Urothelium cell line (cell line): Measurements from ENCODE around the gene NCF2.
"Not testable (repeated sequence)": the region's sequence is repeated elsewhere in the genome, so short reads cannot be mapped to it uniquely, and the experiment has no call there.

ENCODE experiments used
- DNase-seq: peaks from one replicate; pipeline ENCODE4 v3.0.0; 2011; ENCODE audit warnings: low spot score, mixed read lengths
- FAIRE-seq: peaks from 2 replicates; lab custom pipeline; 2011; peaks lifted over from hg19 to GRCh38; lab: Jason Lieb, UNC

The NCF2 gene, protein sequence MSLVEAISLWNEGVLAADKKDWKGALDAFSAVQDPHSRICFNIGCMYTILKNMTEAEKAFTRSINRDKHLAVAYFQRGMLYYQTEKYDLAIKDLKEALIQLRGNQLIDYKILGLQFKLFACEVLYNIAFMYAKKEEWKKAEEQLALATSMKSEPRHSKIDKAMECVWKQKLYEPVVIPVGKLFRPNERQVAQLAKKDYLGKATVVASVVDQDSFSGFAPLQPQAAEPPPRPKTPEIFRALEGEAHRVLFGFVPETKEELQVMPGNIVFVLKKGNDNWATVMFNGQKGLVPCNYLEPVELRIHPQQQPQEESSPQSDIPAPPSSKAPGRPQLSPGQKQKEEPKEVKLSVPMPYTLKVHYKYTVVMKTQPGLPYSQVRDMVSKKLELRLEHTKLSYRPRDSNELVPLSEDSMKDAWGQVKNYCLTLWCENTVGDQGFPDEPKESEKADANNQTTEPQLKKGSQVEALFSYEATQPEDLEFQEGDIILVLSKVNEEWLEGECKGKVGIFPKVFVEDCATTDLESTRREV

DNA sequence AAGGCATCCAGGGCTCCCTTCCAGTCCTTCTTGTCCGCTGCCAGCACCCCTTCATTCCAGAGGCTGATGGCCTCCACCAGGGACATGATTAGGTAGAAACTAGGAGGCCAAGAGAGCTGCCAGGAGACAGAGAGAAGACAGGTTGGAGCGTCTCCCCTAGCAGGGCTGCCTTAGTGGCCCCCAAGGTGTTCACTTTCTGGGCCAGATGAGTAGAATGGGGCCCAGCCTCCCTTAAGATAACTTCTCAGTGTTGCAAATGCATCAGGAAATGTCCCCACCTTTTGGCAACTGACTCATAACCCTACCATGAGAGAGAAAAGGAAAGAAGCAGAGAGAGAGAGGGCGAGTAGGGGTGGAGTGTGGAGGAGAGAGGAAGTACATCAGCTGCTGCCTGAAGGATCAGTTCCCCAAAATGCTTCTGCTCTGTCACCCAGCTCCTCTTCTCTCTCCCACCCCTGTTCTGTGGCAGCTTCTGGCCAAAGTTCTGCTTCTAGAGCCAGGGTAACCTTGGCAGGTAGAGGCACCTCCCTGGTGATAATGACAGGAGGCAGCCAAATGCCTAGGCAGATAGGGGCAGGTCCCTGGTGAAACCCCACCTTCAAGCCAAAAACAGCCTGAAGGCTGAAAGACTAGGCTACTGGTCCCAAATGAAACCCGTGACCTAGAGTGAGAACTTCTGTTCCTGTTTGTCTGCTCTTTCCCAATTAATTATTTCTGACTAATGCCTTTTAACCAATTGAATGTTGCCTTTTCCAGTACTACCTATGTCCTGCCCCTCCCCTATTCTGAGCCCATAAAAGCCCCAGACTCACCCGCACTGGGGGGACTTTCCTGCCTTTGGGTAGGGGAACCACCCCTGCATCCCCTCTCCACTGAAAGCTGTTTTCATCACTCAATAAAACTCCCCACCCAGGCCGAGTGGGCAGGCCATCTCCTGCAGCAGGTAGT lies at the start of gene NCF2:
Gene NCF2, minus strand, starts transcription at position 216 of the 948 bp plus-strand sequence. Its CDS starts 130 bp downstream, at position 86.
- DNase-seq, result no peak
- no peak for FAIRE-seq

DNA sequence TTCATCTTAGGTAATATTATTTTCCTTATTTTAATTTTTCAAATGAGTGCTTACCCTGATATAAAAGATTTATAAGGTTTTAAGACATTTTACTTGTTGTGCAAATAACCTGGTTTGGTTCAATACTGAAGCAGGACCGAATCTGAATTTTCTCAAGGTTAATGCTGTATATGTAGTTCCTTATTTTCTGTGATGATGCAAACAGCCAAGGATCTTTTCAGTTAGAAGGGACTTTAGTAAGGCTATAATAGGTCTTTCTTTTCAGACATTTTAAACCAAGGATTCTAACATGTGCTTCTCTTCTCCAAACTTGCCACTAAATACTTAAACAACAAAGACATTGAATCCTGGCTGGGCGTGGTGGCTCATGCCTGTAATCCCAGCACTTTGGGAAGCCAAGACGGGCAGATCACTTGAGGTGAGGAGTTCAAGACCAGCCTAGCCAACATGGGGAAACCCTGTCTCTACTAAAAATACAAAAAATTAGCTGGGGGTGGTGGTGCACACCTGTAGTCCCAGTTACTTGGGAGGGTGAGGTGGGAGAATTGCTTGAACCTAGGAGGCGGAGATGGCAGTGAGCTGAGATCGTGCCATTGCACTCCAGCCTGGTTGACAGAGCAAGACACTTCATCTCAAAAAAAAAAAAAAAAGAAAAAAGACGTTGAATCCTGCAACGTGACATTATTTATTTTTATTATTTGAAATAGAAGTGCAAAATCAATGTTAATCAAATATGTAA lies 48.6 kb upstream of the NCF2 start:
- DNase-seq, result no peak
- no peak for FAIRE-seq

DNA sequence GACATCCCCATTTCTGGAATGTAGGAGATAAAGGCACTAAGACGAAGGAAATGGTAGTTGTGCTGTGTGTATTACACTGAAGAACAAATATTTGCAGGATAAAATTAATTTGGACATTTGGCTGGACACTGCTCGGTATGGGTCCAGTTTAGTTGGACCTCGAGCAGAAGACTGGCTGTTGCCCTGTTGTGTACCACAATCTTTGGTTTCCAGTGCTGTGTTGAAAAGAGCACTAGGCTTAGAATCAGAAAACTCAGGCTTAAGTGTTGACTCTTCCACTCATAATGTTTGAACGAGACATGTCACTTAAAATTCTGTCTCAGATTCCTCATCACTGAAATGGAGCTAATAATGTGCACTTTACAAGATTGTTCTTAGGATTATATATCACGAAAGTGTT lies 46.5 kb upstream of the NCF2 start:
- DNase-seq (no peak), FAIRE-seq (no peak)

DNA sequence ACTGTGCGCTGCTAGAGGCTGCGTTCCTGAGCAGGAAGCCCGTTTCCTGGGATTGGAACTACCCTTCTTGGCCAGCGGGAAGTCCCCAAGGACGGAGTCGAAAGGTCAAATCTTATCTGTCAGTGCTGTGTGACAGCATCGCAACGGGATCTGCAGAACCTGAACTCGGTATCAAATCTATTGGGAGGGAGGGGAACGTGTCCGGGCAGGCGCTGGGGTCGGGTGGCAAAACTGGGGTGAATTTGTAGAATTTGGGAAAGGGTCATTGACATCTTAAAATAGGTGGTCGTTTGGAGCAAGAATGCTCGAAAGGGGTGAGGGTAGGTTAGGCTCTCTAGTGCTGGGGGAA lies 46.0 kb upstream of the NCF2 start:
- no peak for DNase-seq
- no peak for FAIRE-seq

DNA sequence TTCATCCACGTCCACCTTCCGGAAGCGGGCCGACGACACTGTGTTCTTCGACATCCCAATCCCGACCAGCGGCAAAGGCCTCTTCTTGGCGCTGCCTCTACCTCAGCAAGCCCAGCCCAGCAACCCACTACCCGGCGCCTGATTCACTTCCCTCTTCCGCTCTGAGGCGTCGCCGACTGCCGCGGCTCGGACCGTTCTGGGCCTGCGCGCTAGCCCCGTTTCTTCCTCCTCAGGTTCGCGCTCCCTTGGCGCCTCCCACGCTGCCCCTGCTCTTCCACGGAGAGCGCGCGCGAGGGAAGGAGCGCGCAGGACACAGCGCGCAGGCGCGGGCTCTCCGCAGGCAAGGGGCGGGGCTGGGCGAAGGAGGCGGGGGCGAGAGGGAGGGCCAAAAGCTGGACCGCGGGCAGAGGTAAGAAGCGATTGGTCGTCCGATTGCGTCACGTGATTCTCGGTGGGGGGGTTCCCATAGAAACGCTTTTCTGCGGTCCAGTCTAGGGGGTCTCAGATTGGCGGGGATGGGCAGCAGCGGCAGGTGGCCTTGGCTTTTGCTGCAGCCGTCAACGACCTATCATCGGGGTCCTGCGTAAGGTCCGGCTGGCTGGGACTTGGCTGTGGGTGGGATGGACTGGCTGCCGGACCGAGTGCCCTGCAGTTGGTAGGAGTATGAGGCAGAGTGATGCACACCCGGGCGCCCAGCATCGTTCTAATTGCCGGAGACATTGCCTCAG lies 45.5 kb upstream of the NCF2 start, which contains the start of gene ARPC5:
Gene ARPC5, minus strand, starts transcription at position 178 of the 728 bp plus-strand sequence. Its CDS starts 124 bp downstream, at position 54.
- DNase-seq (peak; percentile 96), FAIRE-seq (no peak)

DNA sequence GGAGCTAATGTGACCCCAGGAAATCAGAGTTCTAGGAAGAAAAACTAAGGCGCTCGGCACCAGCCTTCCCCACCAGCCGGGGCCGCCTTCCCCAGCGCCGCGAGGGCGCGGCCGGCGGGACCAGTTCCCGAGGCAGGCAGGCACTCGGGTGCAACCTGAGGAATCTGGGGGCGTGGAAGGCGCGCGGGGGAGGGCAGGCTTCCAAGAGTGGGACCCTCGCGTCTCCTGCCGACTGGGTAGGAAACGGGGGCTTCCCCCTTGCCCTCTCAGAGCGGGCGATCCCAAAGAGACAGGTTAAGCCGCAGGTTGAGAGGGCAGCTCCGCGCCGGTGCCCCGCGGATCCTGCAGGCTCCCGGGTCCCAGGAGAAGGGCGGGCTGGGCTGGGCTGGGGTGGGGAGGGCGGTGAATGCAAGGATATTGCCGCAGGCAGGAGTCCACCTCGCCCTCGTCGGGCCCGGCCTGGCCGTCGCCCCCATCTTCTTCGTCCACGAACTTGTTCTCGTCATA lies 44.9 kb upstream of the NCF2 start:
- DNase-seq, result peak; percentile 48
- no peak for FAIRE-seq

DNA sequence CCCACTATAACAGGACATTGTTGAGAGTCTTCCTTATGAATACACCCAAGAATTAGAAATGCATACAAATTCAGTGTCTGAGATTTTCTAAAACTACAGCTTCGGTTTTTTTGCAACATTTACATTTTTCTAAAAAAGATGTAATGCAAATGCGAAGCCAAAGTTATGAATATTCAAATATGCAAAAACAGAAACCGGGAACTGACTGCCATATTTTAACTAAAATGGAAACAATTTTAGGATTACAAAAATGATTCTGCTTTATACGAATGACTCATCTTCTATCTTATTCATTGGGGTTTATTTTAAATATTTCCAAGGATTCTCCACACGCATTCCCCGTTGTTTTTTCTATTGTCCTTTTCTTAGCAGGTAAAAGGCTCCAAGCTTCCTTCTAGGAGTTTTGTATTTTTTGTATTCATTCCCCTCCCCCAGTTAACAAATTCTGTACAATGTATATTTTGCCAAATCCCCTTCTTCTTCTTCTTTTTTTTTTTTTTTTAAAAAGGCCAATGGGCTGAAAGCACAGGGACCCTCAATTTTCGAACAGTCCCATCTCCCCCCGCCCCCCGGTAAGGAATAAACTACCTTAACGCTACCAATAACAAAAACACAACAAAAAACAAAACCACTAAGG lies 44.3 kb upstream of the NCF2 start:
- no peak for DNase-seq
- FAIRE-seq, result no peak

DNA sequence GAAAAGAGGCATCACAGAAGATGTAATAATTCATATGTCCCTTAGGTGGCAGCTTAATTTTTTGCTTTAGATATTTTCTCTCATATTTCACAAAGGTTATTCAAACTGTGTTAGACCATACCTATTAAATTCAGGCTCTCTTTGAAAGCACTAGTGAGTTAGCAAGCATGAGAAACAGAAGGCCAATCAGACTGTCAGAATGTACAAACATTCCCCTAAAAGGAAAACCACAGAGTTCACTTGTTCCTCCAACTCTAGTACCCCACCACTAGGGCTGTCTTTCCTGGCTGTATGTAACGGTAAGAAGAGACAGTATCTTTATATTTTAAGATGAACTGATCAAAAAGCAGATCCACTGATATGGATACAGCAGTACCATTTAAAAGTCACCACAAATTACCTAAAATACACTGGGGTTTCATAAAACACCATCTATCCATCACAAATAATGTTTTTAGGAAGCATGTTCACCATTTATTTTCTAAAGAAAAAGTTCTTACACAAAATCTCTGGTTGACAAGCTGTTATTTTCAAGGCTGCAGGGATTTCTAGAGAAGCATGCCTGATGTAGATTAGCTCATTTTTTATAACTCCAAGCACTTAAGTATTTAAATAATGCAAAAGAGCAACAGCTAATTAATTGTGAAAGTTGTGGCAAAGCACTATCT lies 43.6 kb upstream of the NCF2 start:
- DNase-seq (peak; percentile 26), FAIRE-seq (no peak)

DNA sequence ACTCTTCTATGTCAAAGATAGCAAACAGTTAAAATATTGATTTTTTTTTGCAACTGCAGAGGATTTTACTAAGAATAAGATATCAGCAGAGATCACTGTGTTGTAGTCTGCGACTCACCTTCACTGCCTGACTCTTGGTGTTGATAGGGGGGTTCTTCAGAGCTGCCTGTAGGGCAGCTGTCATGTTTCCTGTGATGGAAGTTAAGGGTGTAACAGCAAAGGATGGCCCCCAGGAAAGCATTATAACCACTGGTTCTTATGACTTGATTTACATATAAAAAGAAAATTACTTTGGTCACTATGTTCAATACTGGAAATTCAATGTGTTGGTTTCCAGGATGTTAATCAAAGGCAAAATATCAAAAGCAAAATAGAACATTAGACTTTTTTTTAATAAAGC lies 42.7 kb upstream of the NCF2 start:
- DNase-seq, result no peak
- no peak for FAIRE-seq

DNA sequence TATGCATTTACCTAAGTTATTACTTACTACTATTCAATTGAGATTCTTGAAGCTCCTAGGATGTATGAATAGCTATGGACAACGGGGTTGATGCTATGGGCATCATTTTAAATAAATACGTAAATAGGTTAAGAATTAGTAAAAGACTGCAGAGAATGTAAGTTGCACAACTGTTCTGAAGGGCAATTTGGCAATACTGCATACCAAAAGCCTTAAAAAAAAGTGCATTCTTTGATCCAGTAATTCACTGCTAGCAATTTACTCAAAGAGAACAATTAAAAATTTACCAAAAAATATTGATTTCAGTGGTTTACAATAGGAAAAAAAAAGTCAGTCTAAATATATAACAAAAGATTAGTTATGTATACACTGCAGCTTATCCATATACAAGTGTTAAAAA lies 41.9 kb upstream of the NCF2 start:
- DNase-seq (no peak), FAIRE-seq (no peak)

DNA sequence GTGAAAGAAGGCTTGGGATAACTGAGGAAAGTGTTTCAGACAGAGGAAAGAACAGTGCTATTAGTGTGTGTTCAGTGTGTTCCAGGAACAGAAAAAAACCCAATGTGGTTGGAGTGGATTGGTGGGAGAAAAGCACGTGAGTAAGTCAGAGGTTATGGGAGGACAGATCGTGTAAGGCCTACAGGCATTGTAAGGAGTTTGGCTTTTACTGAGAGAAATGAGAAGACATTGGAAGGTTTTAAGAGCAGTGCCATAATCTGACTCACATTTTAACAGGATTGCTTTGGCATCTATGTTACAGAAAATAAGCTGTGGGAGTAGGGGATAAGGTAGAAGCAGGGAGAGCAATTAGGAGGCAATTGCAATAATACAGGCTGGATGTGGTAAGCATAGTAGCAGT lies 40.5 kb upstream of the NCF2 start:
- FAIRE-seq, result no peak
- DNase-seq, result no peak

DNA sequence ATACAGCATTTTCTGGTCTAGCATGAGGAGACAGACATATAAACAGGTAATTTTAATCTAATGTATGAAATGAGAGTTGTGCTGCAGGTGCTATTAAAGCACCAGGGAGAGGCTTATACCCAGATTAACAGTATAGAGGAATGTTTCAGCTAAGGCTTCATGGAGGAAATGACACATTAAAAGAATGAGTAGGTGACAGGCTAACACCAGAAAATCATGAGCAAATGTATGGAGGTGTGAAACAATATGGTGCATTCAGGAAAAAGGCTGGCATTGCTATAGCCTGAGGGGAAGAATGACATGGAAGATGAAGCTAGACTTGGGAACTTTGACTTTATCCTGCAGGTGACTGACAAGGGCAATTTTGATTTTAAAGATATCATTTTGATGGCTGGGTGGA lies 38.3 kb upstream of the NCF2 start:
- no peak for FAIRE-seq
- no peak for DNase-seq

DNA sequence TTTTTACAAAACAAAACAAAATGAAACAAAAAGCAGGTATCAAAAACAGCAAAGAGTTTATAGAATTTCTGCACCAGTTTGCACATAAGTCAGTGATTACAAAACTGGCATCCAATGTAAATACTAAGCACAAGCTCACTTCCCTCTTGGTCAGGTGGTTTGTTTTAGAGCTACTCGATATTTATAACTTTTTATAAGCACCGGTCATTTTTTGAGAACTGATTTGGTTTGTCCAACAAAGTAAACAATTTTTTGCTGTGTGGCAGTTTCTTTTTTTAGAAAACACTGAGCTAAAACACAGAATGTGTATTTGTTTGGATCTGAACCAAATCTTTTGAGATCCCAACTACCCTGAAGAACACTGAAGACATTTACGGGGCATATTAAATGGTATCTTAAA lies 36.0 kb upstream of the NCF2 start:
- DNase-seq, FAIRE-seq: not testable (repeated sequence)

DNA sequence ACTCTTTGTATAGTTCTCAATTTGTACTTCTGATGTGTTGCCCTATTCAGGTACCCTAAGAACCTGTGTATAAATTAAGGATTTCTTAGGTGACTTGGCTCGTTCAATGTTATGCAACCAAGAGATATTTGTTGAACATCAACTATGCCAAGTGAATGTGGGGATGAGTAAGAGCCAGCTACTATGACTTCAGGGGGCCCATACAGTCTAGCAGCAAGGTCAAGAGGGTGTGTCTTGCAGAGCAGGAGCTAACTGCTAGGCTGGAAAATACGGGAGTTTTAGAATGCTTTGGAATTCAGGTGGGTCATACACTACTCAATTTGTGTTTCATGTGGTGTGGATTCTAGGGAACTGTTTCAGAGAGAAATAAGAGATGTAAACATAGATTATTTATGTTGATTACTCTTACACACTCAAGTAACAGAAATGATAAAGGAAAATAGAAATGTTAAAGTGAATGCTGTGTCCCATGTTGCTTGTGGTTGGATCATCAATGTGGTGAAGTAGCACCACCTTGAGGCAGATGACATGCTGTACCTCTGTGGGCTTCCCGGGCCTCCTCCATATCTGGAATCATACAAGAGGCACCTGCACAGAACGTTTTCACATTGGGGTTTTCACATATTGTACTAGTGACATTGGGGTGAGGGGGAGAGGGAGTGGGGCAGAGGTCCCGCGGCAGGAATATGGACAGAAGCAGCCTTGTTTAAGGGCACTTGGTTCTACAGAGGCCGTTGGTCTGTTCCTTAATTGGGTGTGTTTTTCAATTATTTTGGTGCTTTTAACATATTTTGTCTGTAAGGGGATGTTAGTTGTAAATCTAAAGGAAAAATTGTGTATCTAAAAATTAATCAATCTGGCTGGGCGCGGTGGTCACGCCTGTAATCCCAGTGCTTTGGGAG lies 32.9 kb upstream of the NCF2 start:
- DNase-seq (peak; percentile 38), FAIRE-seq (no peak)

DNA sequence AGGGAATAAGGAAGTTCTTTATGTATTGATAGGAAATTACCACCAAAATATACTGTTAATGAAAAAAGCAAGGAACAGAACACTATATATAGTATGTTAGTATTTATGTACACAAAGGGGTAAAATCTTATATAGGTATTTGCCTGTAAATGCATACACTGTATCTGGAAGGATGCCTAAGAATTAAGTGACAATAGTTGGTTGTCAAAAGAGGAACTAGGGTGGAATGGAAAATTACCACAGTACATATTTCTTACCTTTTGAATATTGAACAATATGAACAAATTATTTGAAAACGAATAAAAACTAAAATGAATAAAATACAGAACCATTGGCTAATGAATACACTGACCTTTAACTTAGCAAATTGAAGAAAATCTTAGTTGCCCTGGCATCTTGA lies 31.8 kb upstream of the NCF2 start:
- DNase-seq, result no peak
- no peak for FAIRE-seq

DNA sequence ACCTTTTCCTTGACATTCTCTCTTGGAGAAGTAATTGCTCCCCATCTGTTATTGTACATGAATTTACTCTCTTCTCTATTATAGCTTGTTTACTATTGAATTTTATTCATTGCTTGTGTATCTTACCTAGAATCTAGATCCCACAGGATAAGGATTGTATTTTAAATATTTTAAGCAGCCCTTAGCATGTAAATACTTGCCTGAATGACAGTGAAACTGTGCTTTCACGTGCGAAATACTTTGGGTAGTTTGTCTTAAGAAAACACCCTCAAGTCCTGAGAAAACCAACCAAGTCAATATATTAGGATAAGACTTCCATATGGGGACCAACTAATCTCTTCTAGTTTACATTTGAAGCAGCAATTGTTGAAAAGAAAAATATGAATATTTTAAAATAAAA lies 30.1 kb upstream of the NCF2 start:
- no peak for FAIRE-seq

DNA sequence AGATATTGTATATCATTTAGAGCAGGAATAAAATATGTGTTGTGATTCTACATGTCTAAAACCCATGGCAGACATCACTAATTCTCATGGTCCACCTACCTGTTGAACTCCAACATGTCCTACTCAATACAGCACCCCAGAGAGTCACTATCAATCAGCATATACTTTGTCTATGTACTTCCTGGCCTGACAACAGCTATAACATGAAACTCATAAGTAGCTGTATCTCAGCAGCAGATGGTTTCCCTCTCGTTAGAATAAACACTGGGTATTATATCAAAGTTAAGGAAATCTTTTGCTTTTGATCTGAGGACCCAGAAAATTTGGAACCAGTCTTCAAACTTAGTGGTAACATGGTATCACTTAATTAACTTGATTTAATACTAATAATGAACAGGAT lies 29.5 kb upstream of the NCF2 start:
- DNase-seq (no peak), FAIRE-seq (no peak)

More for the DNA sequence above, 30.1 kb upstream of the NCF2 start:
- no peak for DNase-seq

DNA sequence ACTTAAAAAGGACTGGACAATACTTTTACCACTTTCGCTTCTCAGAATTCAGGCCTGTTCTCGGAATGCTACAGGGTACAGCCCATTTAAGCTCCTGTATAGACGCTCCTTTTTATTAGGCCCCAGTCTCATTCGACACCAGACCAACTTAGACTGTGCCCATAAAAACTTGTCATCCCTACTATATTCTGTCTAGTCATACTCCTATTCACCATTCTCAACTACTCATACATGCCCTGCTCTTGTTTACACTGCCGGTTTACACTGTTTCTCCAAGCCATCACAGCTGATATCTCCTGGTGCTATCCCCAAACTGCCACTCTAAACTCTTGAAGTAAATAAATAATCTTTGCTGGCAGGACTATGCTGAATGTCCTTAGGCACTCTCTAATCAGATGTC lies 27.9 kb upstream of the NCF2 start:
- not testable (repeated sequence) for FAIRE-seq, DNase-seq
